HG03196 (cell line): ENCODE results near the gene PDZRN4.
"Not testable (repeated sequence)": the region's sequence is repeated elsewhere in the genome, so short reads cannot be mapped to it uniquely, and the experiment has no call there.

Source experiments
- ATAC-seq: cut with Tn5 transposase; IDR thresholded peaks from one replicate; pipeline ENCODE4 v1.9.1; 2021; ENCODE audit not compliant: unreplicated experiment

PDZRN4 gene

DNA sequence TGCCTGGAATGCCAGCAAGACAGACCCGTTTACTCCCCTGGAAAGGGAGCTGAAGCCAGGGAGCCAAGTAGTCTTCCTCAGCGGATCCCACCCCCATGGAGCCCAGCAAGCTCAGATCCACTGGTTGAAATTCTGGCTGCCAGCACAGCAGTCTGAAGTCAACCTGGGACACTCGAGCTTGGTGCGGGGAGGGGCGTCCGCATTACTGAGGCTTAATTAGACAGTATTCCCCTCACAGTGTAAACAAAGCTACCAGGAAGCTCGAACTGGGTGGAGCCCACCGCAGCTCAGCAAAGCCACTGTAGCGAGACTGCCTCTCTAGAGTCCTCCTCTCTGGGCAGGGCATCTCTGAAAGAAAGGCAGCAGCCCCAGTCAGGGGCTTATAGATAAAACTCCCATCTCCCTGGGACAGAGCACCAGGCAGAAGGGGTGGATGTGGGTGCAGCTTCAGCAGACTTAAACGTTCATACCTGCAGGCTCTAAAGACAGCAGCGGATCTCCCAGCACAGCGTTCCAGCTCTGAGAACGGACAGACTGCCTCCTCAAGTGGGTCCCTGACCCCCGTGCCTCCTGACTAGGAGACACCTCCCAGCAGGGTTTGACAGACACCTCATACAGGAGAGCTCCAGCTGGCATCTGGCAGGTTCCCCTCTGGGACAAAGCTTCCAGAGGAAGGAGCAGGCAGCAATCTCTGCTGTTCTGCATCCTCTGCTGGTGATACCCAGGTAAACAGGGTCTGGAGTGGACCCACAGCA is 92.4 kb downstream of the PDZRN4 start:
- ATAC-seq: not testable (repeated sequence)

DNA sequence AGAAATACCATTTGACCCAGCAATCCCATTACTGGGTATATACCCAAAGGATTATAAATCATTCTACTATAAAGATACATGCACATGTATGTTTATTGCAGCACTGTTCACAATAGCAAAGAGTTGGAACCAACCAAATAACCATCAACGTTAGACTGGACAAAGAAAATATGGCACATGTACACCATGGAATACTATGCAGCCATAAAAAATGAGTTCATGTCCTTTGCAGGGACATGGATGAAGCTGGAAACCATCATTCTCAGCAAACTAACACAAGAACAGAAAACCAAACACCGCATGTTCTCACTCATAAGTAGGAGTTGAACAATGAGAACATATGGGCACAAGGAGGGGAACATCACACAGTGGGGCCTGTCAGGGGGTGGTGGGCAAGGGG is 97.3 kb downstream of the PDZRN4 start:
- ATAC-seq: not testable (repeated sequence)

GRCh38 chr12:41286426-41286825 is 98.3 kb downstream of the PDZRN4 start:
- ATAC-seq: no peak

DNA sequence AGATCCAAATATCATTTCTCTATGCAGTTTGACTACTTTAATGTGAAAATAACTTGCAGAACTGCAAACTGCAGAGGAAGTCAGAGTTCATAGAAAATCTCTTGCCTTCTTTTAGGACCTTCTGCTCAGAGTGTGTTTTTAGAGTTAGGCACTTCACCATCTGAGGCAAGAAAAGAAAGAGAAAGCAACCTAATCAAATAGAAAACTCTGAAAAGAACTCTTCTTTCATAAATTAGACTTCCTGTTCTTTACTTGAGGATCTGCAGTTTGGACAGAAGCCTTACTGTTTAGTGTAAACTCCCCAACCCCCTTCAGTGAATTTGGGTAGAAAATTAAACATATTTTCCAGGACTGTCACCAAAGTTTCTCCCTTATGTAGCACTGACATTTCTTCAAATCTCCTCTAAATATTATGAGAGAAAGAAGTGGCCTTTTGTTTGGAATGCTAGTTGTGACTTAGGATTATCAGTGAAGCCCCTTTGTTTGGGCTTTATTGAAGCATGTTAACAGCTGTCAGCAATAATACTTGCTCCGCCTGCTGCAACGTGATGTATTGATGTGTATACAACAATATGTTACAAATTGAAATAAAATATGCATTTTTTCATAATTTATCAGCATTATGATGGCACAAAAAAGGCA is 99.5 kb downstream of the PDZRN4 start:
- no peak for ATAC-seq

- ATAC-seq: no peak
Observed at GRCh38 chr12:41288142-41288811, 100.2 kb downstream of the PDZRN4 start.

- no peak for ATAC-seq
Observed at GRCh38 chr12:41289501-41289900, 101.4 kb downstream of the PDZRN4 start.

DNA sequence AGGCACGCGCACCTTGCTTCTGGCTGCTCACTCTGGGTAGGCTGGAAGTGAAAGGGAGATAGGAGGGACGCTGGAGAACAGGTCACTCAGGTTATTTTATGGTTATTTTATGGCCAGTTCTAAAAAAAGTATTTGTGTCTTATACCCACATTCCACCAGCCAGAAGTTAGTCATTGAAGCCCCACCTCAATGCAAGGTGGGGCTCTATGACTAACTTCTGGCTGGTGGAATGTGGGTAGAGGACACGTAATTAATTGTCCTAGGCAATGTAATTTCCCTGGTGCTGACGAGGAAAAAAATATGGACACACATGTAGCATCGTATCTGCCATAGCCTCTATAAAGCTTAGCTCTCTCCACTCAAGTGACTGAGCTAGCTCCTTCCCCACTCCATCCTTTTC is 104.9 kb downstream of the PDZRN4 start:
- no peak for ATAC-seq

DNA sequence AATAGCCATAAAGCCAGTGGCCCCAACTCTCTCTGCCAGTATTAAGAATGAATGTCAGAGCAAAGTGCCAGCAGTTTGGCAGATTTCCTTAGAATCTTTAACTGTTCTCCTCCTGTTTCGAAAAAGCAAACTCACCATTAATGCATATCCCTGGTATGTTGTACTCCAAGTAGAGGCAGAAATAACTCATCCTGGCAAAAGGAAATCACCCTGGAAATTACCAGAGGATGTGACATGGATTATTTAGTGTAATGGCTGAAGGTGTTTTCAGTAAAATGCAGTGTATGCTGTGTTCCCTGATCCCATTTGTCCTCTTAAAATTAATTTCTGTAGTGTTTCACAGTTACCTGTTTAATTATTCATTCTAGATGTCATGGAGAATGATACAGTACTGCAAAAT is 105.3 kb downstream of the PDZRN4 start:
- ATAC-seq: no peak

DNA sequence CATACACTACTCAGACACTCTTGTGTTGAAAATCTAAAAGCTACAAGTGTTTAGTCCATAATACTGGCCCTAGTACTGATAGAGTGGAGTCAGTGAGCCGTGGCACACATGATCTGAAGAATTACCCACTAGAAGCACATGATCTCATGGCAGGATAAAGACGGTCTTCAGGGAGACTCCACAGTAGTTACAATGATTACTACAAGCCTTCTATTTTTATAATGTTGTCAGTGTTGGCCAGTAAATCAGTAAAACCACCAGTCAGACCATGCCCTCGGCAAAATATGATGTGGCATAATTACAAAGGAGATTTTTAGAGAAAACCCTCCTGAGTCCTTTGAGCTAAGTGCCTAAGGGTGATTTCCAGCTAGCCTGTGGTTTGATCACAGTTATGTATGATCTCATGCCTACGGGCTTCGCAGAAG is 114.9 kb downstream of the PDZRN4 start:
- peak; percentile 43 for ATAC-seq

- no peak for ATAC-seq
Observed at GRCh38 chr12:41304526-41304925, 116.4 kb downstream of the PDZRN4 start.

DNA sequence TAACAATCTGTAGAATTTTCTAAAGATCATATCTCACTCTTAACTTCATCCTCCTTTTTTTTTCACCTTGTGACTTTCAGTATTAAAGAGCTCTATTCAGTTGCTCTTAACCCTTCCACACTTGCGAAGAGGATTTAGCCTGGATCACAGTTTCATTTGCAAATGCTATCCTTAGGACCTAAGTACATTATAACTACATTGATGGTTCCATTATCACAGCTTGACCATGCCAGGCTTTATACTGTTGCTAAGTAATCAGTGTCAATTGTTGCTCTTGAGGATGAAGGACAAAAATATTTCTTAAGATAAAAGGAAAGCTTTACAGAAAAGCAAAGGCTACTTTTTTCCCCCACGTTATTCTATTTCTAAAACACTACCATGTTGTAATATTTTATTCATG is 122.2 kb downstream of the PDZRN4 start:
- no peak for ATAC-seq

DNA sequence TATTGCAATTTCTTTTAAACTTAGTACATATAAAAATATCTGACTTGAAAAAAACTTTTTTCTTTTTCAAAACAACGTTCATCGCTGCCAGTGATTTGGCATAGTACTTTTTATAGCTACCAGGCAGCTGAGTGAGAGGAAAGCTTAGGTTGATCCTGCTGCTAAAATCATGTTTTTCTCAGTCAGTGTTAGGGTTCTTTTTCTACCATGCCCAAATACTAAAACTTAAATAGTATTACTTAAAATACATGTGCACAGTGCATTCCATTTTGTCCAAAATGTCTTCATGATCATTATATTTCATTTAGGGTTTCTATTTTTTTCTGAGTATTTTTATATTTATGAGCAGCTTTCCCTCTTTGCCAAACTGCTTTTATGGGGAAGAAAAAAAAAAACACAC is 123.8 kb downstream of the PDZRN4 start:
- no peak for ATAC-seq

GRCh38 chr12:41312451-41312850 is 124.3 kb downstream of the PDZRN4 start:
- ATAC-seq: not testable (repeated sequence)

GRCh38 chr12:41325336-41325735 is 137.2 kb downstream of the PDZRN4 start:
- no peak for ATAC-seq

GRCh38 chr12:41327096-41327895 is 139.2 kb downstream of the PDZRN4 start:
- ATAC-seq: no peak

DNA sequence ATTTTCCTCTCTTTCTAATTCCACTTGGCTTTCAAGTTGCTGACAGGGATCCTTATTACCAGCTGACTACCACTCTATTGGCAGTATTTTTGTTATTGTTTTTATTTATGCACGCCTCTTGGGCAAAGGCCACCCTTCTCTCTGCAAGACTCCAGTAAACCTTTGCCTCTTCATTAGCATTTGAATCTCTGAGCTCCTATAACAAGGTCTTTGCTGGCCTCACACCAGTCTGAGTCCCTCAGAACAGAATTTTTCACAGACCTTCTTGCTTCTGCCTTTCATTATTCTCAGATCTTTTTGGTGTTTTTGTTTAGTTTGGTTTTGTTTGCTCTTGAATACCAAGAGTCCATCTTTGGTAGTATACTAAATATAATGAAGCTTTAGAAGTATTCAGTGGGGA is 145.9 kb downstream of the PDZRN4 start:
- ATAC-seq: no peak

DNA sequence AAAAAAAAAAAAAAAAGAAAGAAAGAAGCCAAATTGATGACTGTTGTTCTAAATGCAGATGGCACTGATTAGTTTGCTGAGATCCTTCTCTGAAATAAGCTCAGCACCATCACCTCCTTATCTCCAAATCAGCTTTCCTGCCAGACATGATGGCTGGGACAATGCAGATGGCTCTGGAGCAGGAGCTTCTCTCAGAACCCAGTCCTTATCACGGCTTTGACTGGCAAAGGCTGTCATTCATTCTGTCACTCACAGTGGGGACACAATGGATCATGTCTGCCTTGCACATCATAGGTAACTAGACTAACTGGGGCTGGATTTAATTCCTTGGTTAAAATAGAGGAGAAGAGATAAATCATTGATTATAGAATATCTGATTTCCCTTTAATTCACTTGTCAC is 146.3 kb downstream of the PDZRN4 start:
- no peak for ATAC-seq

GRCh38 chr12:41336041-41336549 is 148.0 kb downstream of the PDZRN4 start:
- no peak for ATAC-seq

- no peak for ATAC-seq
Observed at GRCh38 chr12:41339784-41340183, 151.7 kb downstream of the PDZRN4 start.

DNA sequence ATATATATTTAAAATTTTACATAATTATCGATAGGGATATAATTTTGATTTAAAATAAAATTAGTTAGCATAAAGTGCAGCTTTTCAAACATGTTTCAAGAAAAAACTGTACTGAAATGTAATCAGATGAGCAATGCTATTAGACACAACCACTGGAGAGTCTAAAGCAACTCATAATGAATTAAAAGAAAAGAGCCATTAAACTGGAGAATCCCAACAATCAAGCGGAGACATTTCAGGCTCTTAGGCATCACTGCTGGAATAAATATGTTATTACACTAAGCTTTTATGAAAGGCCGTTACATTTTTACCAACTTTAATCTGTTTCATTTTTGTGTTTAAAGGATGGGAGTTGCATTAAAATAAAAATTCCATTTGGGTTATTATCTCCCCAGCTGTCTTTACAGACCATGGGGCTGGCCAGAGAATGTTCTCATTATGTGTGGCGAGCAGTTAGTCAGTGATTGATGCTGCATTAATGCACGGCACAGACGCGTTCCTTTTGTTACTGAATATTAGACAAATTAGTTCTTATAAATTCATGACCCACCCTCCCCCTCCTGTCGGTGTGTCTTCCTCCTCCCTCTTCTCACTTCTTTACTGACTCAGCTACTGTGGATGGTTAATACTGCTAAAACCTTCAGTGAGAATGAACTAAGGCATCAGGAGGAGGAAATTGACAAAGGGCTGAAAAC is 156.8 kb downstream of the PDZRN4 start:
- no peak for ATAC-seq
